GM12892 (cell line): ENCODE measurements around the gene LCN1.
"Not testable (repeated sequence)": the region's sequence is repeated elsewhere in the genome, so short reads cannot be mapped to it uniquely, and the experiment has no call there.

Experiments used
- POLR2A ChIP-seq: IDR thresholded peaks from 2 replicates; pipeline ENCODE4 v1.6.1; 2011; ENCODE audit warnings: low read depth, low read length, control low read depth
- POLR2AphosphoS5 ChIP-seq: IDR thresholded peaks from 2 replicates; pipeline ENCODE4 v1.6.1; 2011; ENCODE audit warnings: low read depth, low read length, control low read depth

GRCh38 chr9:135546792-135547617 is 25.8 kb downstream of the LCN1 start:
- not testable (repeated sequence) for TF ChIP-seq POLR2AphosphoS5, POLR2A
